Right forelimb (tissue), 1 donor: ENCODE data around the gene EML1.

Experiments
- DNase-seq: peaks from one replicate; pipeline ENCODE4 v3.0.0-alpha.2; 2018

The EML1 gene

DNA sequence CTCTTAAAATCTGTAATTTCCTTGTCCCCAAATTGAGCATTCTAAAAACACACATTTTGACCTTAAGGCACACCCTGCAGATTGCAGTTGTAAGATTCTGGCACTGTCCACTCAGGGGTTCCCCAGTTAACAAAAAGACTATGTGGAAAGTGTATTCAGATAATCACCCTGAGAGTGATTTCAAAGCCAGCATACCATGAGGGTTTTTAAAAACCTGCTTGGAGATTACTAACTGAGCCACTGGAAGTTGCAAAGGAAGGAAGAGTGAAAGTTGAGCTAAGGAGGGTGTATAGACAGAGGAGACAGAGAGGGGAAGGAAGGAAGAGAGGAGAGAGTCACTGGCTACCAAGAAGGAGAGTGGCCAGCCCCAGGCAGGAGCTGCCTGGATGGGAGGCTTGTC is 82.6 kb downstream of the EML1 start:
- no peak for DNase-seq

DNA sequence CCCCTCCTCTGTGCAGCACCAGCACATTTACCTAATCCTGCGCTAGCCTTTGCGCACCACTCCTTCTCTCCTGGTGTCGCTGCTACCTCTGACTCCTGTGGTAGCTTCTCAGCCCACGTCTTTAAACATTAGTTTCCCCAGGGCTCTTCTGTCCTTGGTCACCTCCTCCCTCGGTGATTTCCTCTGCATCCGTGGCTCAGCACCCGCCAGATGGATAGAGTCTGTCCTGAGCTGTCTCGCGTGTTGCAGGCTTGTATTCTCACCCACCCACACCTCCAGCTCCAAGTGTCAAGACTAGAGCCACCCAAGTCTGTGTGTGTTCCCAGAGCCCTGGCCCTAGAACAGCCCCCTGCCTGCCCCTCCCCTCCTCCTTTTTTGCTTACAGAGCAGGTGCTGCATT is 83.2 kb downstream of the EML1 start:
- no peak for DNase-seq

DNA sequence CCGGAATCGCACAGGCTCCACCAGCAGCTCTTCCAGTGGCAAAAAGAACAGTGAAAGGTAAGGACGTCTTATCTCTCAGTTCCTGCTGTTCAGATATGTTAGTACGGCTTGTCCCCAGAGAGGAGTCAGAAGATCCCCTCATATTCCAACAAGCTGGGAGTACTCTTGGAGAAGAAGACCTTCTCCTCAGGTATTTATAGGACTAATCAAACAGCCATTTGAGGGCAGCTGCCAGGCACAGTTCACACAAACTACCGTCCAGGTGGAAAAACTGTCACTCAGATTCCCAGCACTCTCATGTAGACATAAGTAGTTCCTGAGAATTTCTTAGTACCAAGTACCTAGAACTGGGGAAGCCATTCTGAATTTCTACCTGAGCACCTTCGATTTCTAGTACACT is 85.3 kb downstream of the EML1 start:
- no peak for DNase-seq

DNA sequence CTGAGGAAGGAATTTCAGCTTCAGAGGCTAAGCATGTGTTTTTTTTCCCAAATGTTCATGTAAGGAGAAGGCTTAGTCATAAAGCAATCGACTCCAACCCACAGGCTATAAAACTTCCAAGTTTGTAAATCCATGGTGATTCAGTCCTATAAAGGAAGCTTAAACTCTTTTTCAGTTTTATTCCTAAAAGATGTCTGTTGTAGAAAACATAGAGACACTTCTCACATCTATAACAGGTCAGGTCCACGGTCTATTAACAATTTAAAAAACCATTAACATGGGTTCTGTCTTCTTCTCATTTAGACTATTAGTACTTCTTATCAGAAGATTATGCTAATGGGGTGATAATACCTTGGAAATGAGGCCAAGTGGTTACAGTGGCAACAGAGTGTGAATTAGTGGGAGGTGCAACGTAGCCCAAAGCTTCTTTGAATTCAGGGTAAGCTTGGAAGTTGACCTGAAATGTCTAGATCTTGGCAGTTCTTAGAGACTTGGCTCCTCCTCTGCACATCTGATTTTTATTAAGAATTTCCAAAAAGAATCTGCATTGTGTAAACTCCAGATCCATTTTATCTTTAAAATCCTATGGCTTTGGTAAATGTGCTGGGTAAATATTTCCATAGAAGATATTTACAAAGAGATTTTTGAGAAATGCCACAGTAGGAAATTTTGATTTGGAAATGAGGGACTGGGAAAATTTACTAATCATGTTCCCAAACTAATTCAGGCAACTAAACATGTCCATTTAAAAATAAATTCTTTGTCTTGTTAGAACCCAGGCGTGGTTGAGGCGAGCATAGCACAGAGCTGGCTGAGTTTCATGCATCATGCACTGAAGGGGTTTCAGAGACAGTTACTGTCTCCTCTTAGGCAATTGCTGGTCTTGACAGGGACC is 86.4 kb downstream of the EML1 start:
- DNase-seq: no peak

DNA sequence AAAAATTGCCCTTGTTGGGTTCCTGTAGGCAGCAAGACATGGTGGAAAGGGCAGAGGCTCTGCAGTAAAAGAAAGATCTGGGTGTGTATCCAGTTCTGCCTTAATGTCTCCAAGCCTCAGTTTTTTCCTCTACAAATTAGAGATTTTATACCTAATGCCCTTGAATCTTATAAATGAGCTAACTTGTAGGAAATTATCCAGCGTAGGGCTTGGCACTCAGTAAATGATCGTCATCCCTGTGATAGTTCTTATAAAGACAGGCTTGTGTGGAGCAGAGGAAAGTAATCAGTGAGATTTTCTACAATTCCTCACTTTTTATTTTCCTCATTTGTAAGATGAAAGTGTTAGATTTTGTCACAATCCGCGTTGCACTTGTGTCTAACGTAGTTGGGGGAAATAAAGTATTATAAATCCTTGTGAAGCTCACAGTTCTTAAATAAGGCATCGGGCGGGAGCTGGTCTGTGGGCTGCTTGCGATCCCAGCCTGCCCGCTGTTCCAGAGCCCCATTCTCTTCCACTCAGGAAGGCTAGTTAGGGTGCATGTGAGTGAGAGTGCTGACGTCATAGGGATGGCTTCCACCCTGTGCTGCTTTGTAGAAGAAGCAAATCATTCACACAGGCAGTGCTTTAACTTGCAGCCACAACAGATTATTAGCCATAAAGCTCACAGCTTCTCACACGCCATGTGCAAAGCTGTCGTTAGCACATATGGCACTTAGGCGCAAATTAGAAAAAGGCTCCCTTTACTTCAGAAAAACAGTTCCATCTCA is 87.6 kb downstream of the EML1 start:
- DNase-seq: no peak

DNA sequence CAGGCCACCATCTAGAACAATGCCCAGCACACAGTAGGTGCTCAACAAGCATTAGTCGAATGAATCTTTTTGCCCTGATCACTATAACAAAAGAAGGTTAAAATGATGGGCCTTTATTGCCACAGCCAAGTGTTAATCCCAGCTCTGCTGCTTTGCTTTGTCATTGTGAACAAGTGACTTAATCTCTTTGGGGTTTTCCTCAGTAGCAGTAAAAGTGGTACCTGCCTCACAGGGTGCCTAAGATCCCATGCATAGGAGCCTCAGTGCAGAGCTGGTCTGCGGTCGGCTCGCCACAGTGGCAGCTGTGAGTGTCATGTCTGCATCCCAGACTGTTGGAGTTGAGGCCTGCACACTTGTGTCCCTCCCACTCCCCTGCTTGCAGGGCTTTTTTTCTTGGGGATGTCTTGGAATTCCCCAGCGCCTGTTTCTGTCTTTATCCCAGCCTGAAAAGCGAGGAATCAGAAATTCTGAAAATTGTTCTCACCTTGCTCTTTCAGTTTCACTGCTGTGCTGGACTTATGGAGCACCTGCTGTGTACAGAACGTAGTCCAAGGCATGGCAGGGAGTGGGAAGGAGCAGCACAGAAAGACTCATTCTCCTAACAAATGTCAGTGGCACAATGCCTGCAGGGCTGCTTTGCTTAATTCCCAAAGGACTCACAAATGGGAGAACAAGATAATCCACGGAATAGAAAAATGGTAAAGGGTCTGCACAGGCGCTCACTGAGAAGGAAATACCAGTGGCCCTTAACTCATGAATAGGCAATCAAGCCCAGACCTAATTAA is 90.8 kb downstream of the EML1 start:
- DNase-seq: no peak

DNA sequence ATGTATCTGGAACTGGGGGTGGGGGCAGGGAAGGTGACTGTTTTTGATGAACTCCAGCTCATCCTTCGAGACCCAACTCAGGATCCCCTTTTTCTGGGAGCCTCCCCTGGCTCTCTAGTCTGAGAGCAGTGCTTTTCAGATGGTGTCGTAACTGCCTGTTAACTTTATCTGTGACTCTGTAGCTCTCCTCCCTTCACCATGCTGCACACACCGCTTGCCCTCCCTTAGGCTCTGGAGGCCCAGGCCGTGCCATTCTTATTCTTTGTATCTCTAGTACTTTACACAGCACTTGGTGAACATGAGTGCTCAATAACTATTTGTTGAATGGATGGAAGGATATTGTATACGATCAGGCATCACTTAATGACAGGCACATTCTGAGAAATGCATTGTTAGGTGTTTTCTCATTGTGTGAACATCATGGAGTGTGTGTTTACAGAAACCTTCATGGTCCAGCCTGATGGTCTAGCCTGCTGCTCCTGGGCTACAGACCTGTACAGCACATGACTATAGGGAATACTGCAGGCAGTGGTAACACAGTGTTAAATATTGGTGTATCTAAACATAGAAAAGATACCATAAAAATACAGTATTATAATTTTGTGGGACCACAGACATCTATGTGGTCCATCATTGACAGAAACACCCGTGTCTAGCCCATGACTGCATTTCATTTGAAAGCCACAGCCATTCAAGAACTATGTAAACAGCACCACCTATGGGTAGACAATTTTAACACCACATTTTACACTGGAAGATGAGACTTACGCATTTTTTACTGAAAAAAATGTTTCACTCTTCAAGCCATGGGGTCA is 91.8 kb downstream of the EML1 start:
- no peak for DNase-seq

DNA sequence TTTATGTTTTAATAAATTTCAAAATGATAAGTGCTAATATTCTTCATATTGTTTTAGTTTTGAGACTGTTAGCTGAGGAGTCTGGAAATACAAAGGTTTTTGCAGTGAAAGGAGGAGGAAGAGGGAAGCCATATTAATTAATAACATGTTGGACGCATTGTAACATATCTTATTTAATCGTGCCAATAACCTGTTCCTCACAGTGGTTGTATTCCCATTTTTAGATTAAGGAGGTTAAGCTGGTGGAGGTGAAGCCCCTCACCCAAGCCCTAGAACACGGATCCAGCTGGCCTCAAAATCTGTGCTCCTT is 92.4 kb downstream of the EML1 start:
- DNase-seq: no peak

DNA sequence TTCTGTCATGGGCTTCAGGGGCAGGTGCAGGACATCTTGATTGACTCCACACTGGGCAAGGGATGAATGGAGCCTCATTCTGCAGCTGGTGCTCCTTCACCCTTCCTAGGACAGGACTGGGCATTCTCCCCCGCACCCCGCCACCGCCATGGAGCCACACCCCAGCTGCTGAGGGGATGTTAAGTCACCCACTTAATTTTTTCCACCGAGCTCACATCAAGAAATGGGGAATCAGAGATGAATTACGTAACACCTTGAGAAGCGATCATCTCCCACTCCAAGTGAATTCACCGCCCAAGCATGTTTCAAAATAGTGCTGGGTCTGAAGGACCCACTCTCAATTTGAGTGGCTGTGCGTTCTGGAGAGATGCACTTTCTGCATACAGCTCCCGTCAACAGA is 94.2 kb downstream of the EML1 start:
- DNase-seq: no peak

DNA sequence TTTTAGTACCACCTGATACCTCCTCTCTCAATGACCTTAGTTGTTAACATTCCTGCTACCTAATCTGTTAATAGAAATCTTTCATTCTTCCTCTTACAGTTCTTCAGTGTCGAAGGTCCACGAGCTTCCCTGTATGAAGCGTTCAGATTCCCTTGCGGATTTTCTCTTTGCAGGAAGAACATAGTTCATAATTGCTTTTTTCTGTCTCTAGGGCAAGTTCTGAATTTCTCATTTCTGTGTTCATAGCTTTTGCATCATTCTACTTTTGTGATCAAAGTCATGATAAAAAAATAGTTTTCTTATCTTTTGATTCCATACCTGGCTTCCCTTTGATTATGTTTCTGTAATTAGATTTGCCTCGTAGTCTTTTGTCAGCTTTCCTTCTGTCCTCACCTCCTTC is 94.9 kb downstream of the EML1 start:
- DNase-seq: no peak

DNA sequence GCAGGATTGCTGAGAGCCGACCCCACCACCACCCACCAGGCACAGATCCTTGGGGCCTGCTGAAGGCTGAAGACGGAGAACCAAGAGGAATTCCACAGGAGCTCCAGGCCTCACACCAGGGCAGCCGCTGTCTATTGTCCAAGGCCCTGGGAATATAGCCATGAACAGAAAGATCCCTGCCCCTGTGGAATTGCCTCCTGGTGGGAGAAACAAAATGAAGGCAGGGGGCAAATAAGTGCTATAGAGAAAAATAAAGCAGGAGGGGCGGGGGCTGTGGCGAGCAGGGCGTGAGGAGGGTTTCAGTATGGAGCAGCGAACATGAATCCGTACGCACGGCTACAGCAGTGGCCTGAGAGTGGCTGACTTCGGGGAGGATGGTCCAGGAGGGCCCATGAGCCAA is 96.1 kb downstream of the EML1 start:
- no peak for DNase-seq

DNA sequence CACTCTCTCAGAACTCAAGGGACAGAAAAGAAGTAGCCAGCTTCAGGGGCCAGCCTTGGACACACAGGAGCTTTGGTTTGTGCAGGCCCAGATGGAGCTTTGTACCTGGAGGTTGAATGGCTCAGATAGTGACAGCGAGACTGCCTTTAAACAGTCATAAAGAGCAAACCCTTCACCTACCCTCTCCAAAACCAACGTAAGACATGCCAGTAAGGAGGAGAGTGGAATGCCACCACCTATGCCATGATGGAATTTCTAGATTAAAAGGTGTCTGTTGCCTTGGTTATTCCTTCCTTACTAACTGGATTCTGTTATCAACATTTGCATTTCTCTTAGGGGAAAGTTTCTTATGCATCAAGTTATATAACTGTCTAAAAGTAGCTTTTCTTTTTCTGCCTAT is 98.1 kb downstream of the EML1 start:
- no peak for DNase-seq

DNA sequence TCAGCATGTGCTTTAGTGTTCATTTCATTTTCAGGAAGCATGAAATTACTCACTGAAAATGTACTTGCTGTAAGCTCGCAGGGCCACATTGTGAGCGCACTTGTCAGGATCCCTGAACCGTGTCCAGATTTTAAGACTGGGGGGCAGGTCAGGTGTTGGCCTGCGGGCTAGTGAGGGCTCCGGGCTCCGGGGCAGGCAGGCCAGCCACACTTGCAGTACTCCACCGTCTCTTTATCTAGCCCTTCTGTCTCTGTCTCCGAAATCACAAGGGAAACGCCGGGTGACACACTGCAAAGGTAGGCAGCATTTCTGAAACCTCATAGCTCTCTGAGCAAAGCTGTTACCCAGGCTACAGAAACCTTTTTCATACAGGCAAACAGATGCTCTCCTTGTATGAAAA is 98.7 kb downstream of the EML1 start:
- DNase-seq: no peak

DNA sequence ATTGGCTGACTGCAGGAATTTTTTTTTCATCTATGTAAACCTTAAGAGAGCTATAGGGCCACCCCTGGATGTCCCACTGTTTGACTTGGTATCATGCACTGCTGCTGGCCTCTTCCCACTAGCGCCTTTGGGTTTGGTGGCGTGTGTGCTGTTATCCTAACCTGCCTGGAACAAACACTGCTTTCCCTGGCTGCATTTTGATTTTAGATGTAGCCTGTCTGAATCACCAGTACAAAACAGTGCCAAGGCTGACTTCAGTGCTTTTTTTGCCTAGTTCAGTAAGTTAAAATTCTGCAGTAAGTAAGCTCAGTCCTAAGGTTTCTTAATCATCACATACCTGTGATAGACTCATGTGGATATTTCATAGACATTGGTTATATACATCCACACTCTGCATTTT is 99.2 kb downstream of the EML1 start:
- no peak for DNase-seq

DNA sequence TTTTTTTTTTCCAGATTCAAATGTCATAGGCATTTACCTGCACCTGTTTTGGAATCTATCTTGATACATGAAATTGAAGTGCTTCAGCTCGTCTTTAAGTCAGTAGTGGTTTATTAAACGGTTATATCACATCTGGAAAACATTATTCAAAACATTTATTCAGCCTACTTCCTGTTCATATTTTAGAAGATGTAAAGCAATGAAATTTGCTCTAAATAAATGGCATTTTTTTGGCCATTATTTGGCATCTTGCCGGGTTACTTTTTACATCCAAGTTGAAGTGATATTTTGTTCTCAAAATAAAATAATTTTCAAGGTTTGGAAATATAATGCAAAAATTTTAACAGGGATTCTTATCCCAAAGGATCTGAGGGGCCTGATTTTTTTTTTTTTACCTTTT is 103.1 kb downstream of the EML1 start:
- no peak for DNase-seq

DNA sequence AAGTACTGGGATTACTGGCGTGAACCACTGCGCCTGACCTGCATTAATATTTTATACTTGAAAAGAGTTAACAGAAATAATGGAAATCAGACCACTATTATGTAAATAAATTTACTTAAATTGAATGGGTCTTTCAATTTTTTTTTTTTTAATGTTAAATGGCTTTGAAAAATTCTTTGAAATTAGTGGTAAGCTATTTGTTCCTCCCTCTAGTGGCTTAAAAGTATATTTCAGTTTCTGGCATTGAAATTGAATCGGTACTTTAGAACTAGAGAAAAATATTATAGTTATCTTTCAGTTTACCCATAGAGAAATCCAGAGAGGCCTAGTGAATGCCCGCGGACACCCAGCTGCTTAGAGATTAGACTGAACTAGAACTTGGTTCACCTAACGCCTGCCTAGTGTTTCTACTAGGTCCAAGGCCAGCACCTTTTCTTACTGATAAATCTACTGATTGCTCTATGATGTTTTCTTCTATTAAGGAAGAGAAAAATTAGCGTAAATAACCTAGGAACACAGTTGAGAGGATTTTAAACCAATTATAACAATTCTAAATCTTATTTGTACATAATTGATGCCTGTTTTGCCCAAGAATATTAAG is 106.5 kb downstream of the EML1 start:
- DNase-seq: no peak

DNA sequence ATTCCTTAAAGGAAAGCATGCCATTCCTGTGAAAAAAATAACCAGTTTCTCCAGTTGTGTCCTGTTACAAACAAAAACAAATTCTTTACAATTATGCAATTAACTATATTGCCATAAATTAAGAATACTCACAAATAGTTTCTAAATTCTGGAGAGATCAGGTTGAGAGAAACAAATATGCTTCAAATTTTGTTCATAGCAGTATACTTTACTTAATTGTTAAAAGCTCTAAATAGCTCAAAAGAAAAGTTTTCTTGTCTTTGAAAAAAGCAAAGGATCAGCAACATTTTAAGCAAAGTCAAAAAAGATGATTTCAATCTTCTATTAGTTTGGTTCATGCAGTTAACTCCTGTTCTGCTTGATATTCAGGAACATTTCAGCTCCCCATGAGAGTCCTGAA is 109.7 kb downstream of the EML1 start:
- DNase-seq: no peak

DNA sequence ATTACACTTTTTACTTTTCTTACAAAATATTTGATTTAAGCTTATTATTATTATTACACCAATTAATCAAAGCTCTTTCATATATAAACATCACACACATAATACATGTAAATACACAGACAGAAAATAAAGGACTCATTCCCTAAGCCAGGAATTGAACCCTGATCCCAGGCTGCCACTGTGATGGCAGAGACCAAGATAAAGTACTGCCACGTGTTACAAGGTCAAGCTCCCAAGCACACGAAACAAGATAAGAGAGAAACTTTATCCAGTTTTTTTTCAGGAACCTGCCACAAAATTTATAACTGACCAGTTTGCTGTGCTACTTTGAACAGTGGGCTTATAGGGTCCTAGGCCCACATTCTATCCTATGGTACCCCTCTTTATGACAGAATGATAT is 111.3 kb downstream of the EML1 start:
- no peak for DNase-seq

DNA sequence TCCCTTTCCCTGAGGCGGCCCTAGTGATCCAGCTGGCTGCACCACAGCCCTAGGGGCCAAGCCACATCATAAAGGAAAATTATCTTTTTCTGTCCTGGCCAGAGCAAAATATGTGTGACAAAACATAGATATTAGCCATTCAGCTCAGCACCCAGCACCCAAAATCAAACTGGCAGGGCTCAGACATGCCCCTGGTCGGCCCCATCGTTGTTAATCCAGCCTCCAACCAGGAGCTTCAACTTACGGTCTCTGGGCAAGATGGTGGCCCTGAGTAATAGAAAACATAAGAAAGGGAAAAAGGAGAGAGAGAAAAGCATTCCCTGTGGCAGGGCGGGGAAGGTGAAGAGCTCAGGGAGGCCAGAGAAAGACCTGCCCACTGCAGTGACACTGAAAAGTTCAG is 111.9 kb downstream of the EML1 start:
- DNase-seq: no peak

DNA sequence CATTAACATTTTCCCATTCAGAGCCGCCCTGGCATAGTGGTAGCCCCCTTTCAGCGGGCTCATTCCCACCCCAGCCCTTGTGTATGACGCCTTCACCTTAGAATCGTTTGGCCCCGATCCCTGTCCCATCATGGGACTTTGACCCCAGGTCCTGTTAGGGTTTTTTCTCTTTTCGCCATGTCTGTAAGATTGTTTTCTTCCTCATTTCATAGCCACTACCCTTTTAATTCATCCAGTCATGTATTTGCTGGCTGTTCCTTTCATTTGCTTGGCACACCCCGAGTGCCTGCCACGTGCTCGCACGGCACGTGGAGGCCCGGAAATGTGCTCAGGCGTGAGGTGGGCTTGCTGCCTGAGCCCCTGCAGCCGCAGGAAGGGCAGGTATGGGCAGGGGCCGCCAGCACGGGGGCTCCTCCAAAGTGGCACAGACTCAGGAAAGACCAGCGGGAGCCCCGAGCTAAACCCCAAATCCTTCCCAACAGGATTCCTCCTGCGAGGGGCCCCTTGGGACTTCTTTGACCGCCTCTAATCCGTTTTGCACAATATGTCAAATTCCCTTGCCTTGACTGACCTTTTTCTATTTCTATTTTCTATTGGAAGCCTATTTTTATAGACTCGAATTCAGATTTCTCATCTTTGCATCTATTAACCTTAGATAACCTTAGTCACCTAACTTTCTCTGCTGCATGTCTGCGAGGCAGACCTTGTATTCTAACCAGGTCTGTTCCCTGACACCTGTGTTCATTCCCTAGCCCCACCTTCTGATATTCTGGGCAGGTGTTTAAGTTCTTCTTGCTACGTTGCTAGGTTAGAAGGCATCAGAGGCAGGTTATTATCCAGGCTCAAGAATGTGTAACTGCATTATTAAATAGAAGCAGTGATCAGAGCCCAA is 114.8 kb downstream of the EML1 start:
- DNase-seq: no peak

DNA sequence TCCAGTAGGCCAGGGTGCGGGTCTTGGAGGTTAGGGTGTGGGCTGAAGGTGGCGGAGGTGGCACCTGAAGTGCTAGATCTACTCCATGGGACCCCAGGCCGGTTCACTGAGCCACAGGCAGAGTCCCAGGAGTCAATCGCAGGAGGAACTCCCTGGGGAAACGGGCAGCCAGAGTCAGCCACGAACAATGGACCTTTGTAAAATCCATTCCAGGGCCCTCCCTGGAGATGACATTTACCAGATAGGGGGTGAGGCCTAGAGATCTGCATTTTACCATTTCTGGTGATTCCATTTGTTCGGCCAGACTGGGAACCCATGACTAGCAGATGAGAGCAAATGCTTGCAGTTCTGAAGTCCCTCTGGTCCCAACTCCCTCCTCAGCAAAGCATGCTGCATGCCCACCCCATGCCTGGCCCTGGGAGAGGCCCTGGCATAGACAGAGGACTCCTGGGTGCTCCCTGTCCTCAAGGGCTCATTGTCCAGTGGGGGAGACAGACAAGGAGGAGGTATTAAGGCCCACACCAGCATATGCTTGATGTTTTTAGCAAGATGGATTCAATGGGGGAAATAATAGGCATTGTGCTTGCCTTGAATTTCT is 115.5 kb downstream of the EML1 start:
- DNase-seq: no peak
